HG02678 (cell line): ENCODE results near the gene ZSCAN10.

Experiments used
- ATAC-seq: cut with Tn5 transposase; IDR thresholded peaks from one replicate; pipeline ENCODE4 v1.9.1; 2021; ENCODE audit warnings: mild to moderate bottlenecking, moderate library complexity; ENCODE audit not compliant: unreplicated experiment

Gene ZSCAN10

GRCh38 chr16:3134338-3135125 lies 35.4 kb upstream of the ZSCAN10 start, which contains the start of gene ZNF213:
Gene ZNF213, plus strand, starts transcription at chr16:3135029. Its CDS starts 2,252 bp downstream, at chr16:3137281.
- peak; percentile 95 for ATAC-seq

DNA sequence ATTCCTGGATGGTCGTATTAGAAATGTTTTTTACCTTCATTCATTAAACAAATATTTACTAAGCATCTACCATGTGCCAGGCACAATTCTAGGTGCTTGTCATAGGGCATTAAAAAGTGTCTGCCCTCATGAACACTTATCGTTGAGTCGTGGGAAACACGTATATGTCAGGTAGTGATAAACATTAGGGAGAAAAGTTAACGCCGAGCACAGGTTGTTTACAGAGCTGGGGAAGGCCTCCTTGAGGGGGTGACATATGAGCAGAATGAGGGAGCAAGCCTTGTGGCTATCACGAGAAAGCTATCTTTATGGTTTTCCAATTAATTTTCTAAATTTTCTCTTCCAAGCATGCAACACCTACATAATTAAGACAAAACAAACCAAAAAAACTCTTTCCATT lies 34.8 kb upstream of the ZSCAN10 start:
- no peak for ATAC-seq

GRCh38 chr16:3131755-3132377 lies 32.8 kb upstream of the ZSCAN10 start:
- ATAC-seq: no peak

DNA sequence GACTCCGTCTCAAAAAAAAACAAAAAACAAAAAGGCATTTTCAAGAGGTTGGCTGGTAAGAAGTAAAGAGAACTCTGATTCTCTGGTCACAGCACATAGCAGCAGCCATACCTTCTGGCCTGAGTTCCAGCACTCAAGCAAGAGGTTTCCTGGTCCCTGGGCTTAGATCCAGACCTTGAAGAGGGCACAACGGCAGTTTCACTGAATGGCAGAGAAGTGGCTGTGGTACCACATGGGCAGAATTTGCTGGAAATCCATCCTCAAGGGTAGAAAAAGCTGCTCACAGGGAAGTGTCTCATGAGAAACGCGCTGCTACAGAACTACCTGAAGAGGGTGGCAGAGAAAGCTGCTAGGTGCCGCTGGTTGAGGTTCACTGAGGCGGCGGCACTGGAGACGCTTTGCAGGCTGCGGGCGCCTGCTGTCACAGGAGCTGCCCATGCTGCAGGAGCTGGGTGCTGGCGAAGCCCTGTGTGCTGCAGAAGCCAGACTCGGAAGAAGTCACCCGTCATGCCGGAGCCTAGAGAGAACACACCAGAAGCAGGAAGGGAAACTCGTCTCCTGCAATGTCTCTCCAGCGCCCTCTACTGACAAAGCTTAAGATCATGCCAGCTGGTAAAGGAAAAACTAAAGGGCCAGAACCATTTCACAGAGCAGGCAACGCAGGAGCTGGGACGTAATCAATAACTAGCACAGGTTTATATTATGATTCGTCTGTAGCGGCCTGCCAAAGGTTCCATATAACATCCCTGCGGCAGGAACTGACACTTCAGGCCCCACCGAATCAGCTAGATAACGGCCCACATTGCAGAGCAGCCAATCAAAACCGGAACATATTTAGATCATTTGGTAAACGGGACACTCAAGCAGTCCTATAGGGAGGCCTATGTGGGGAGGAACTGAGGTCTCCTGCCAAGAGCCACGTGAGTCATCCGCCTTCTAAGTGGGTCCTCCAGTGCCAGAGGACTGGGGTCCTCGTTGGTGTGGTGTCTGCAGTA lies 30.3 kb upstream of the ZSCAN10 start:
- no peak for ATAC-seq

DNA sequence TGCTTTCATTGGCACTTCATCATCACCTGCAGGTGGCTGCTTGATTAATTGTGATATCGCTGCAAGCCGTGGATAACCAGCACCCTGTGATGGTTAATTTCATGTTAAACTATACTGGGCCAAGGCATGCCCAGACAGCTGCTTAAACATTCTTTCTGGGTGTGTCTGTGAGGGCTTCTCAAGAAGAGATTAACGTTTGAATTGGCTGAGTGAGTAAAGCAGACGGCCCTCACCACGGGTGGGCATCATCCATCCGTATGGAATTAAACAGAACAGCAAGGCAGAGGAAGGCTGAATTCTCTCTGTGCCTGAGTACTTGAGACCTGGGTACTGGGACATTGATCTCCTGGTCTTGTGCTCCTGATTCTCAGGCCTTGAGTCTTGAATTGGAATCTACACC lies 28.7 kb upstream of the ZSCAN10 start:
- ATAC-seq: no peak

- peak; percentile 88 for ATAC-seq
Measured at GRCh38 chr16:3123986-3124886, 25.1 kb upstream of the ZSCAN10 start.

DNA sequence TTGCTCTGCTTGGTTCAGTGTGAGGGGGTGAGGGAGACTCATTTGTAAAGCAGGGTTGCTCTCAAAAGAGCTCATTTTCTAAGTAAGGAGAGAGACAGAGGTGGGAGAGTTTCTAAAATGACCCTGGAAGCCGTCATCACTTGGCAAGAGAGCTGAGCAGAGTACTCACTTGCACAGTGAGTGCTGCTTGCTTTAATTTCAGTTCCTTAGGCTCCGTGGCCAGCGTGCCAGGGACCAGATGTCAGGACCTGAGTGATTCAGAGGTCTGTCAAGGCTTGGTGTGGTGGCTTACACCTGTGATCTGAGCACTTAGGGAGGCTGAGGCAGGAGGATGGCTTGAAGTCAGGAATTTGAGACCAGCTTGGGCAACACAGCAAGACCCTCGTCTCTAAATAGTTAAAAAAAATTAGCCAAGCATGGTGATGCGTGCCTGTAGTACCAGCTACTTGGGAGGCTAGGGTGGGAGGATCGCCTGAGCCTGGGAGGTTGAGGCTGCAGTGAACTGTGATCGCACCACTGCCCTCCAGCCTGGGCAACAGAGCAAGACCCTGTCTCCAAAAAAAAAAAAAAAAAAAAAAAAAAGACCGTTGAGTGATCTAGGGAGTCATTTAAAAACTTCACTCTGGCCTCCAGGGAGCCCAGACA lies 24.0 kb upstream of the ZSCAN10 start:
- ATAC-seq: no peak

GRCh38 chr16:3121851-3122467 lies 22.9 kb upstream of the ZSCAN10 start:
- no peak for ATAC-seq

- ATAC-seq: no peak
Measured at GRCh38 chr16:3120435-3120834, 21.3 kb upstream of the ZSCAN10 start.

DNA sequence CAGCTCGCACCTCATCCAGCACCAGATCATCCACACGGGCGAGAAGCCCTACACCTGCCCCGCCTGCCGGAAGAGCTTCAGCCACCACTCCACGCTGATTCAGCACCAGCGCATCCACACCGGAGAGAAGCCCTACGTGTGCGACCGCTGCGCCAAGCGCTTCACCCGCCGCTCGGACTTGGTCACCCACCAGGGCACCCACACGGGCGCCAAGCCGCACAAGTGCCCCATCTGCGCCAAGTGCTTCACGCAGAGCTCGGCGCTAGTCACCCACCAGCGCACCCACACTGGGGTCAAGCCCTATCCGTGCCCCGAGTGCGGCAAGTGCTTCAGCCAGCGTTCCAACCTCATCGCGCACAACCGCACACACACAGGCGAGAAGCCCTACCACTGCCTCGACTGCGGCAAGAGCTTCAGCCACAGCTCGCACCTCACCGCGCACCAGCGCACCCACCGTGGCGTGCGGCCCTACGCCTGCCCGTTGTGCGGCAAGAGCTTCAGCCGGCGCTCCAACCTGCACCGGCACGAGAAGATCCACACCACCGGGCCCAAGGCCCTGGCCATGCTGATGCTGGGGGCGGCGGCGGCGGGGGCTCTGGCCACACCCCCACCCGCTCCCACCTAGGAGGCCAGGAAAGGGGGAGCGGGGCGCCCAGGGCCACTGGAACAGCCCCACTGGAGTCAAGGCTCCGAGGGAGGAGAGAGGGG lies 20.8 kb upstream of the ZSCAN10 start:
- no peak for ATAC-seq

- ATAC-seq: no peak
Measured at GRCh38 chr16:3119286-3119685, 20.2 kb upstream of the ZSCAN10 start.

- no peak for ATAC-seq
Measured at GRCh38 chr16:3118846-3119245, 19.8 kb upstream of the ZSCAN10 start.

GRCh38 chr16:3118204-3118790 lies 19.2 kb upstream of the ZSCAN10 start:
- no peak for ATAC-seq

DNA sequence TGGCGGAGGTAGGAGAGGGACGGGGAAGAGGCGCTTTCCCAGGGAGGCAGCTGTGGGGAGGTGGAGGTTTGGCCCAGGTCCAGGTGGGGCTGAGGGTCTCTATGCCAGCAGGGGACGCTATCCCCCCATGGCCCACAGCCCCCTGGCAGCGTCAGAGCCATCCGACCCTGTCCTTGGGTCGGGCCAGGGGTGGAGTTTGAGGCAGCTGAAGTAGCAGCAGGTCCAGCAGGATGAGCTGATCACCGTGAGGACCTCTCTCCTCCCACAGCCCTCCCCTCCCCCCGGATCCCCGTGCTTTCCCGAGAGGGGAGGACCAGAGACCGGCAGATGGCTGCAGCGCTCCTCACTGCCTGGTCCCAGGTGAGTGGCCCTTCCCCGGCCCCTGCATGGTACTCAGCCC lies 16.5 kb upstream of the ZSCAN10 start:
- ATAC-seq: no peak

DNA sequence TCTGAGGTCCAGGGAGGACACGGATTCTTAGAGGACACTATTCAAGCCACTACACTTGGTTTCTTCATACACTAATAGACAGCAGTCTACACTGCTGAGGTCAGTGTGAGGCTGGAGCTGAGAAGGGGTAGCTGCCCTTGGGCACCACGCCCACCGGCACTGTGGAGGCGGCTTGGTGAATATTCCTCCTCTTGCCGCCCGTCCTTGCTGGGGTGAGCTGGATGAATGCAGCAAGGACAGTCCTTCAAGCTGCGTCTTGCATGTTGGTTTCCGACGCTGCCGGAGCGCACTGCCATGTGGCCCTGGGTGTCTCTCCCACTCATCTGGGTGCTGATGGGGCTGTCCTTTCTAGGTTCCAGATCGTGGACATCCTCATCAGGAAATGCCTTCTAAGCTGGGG lies 15.9 kb upstream of the ZSCAN10 start:
- ATAC-seq: no peak

DNA sequence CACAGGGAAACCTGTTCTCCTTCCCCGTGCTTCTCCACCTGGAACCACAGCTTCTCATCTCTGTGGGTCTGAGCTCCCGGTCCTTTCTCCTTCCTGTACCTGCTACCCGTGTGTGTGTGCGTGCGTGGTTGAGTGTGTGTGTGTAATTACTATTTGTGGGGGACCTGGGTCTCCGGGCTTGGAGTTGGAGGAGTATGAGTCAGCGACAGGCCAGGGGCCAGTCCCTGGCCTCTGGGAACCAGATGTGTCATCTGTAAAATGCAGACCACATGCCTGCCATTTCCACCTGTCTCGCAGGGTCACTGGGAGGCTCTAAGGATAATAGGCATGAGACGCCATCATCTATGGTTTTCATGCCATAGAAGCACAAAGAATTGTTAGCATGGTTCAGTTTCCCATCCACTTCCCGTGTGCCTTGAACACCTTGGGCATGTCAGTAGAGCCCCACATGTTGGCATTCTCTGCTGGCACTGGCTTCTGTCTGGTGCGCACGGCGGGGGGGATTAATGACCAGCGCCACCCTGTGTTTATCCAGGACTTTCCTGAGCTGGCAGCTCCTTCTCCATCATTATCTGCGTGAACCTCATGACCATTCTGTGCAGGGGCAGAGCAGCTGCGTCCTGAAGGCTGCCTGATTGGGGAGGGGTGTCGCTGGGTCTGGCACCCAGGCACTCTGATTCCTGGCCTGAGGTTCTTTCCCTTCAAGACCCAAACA lies 14.8 kb upstream of the ZSCAN10 start:
- ATAC-seq: no peak

DNA sequence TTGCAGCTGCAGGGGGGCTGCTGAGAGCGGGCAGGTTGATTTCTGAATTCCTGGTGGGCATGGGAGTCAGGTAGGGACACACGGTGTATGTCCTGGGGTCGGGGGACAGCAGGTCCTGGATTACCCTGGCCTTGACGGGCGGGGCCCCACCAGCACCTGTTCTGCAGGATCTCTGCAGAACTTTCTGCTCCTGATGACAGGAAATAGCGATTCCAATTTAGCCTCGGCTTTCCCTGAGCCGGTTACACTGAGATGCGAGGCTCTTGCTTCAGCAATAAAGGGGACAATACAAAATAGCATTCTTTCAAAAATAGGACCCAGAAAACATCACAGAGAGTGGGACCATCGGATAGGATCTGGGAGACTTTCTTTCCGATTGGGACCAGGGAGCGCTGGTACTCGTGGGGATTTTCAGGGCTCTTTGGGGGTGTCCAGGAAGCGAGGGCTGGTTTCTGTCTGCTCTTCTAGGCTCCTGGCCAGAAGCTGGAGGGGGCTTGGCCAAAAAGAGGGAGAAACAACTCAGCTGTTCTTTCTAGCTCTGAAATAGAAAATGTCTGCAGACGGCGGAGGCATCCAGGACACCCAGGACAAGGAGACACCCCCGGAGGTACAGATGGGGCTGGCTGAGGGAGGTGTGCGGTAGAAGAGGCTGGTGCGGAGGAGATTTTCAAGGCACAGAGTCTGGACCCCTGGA lies 13.9 kb upstream of the ZSCAN10 start:
- no peak for ATAC-seq
